Ureter (tissue), 1 donor: ENCODE measurements around the gene MPZ. TPM values are rescaled to one million over a fixed set of nuclear protein-coding genes. Genes with fewer than 3 reads are reported as not detected.
"Not testable (repeated sequence)": the region's sequence is repeated elsewhere in the genome, so short reads cannot be mapped to it uniquely, and the experiment has no call there.

ENCODE experiments used
- DNase-seq: peaks from one replicate; pipeline ENCODE4 v3.0.0-alpha.2; 2020; ENCODE audit warnings: low spot score
- total RNA-seq: library from RNA; stranded (reverse); gene quantifications from one replicate; pipeline ENCODE4 v1.2.4, GENCODE V29; 2023
- donor health status: DM: yes; HTN: yes; CAD: no.

The MPZ gene
- total RNA-seq: 3.1 TPM

- no peak for DNase-seq
Measured at GRCh38 chr1:161309868-161310267, at the start of gene MPZ. MPZ (minus strand) TSS chr1:161309968; CDS start chr1:161309905, 63 bp downstream.

GRCh38 chr1:161359291-161359690 is 49.5 kb upstream of the MPZ start:
- no peak for DNase-seq

- no peak for DNase-seq
Measured at GRCh38 chr1:161357073-161357472, 47.3 kb upstream of the MPZ start.

GRCh38 chr1:161351482-161351881 is 41.7 kb upstream of the MPZ start:
- no peak for DNase-seq

- DNase-seq: no peak
Measured at GRCh38 chr1:161350671-161351070, 40.9 kb upstream of the MPZ start.

GRCh38 chr1:161342821-161343220 is 33.1 kb upstream of the MPZ start:
- no peak for DNase-seq

GRCh38 chr1:161342177-161342576 is 32.4 kb upstream of the MPZ start:
- no peak for DNase-seq

GRCh38 chr1:161335796-161336195 is 26.0 kb upstream of the MPZ start:
- DNase-seq: no peak

- no peak for DNase-seq
Measured at GRCh38 chr1:161333166-161333565, 23.4 kb upstream of the MPZ start.

GRCh38 chr1:161330346-161330745 is 20.6 kb upstream of the MPZ start:
- DNase-seq: no peak

- DNase-seq: no peak
Measured at GRCh38 chr1:161324020-161324419, 14.3 kb upstream of the MPZ start.

GRCh38 chr1:161315841-161316674 is 6.3 kb upstream of the MPZ start:
- not testable (repeated sequence) for DNase-seq

- peak; percentile 94 for DNase-seq
Measured at GRCh38 chr1:161314201-161314981, 4.6 kb upstream of the MPZ start, which contains the start of gene SDHC. SDHC (plus strand) TSS chr1:161314381; CDS start chr1:161314406, 25 bp downstream.

GRCh38 chr1:161313554-161314200 is 3.9 kb upstream of the MPZ start:
- DNase-seq: no peak

GRCh38 chr1:161311595-161312181 is 1.9 kb upstream of the MPZ start:
- no peak for DNase-seq

- no peak for DNase-seq
Measured at GRCh38 chr1:161307892-161308638, 1.7 kb downstream of the MPZ start.

GRCh38 chr1:161307230-161307768 is 2.5 kb downstream of the MPZ start:
- DNase-seq: no peak

GRCh38 chr1:161305867-161306519 is 3.8 kb downstream of the MPZ start:
- DNase-seq: peak; percentile 88

GRCh38 chr1:161304927-161305866 is 4.6 kb downstream of the MPZ start:
- no peak for DNase-seq
